HepG2 (cell line): ENCODE measurements around the gene GTF2A1. TPM values are rescaled to one million over a fixed set of nuclear protein-coding genes. Genes with fewer than 3 reads are reported as not detected.

ENCODE experiments used
- ATAC-seq: fragments of 200-7000 bp; cut with Tn5 transposase; 3 replicates; pipeline ENCODE4 v1.9.1; 2020; ENCODE audit warnings: mild to moderate bottlenecking, moderate library complexity
- BruUV-seq: library from RNA; stranded (reverse); fragments of 400-500 nt; replicated peaks from 2 replicates; lab custom pipeline; 2021; lab: Mats Ljungman, UMichigan
- CTCF ChIA-PET: fragments of 300-600 bp; formaldehyde crosslinking; extraction: SDS; loops from one replicate; lab custom pipeline; 2021; ENCODE audit warnings: low total read pairs, inconsistent platforms, low intra/inter-chr PET ratio; lab: Yijun Ruan, JAX
- POLR2A ChIA-PET: fragments of 350-600 bp; sonication (Branson Sonifier 250); formaldehyde crosslinking; loops from one replicate; lab custom pipeline; 2020; ENCODE audit warnings: antibody characterized with exemption, inconsistent platforms; lab: Yijun Ruan, JAX
- DNase-seq: peaks from one replicate; pipeline ENCODE4 v3.0.0-alpha.2; 2015; ENCODE audit warnings: low spot score
- FAIRE-seq: peaks from 3 replicates; lab custom pipeline; 2011; peaks lifted over from hg19 to GRCh38; lab: Jason Lieb, UNC
- H2AFZ ChIP-seq: one replicate; pipeline ENCODE4 v1.6.1; 2011; ENCODE audit warnings: low read length, inconsistent platforms
- H3K27ac ChIP-seq: fragments of 300-600 bp; 3 replicates; pipeline ENCODE4 v1.8.0; 2011; ENCODE audit warnings: mixed run types, mild to moderate bottlenecking, mixed read lengths, low read length, inconsistent platforms; ENCODE audit not compliant: insufficient read depth; ENCODE audit errors: extremely low read length
- H3K27me3 ChIP-seq, 2 experiments: fragments of 200-600 bp in 1 of 2; 2 replicates in 1 of 2; 3 replicates in 1 of 2; pipeline versions ENCODE4 v1.6.0 to v1.8.0; 2011; ENCODE audit warnings: low read length in 2 of 2, mild to moderate bottlenecking in 2 of 2, moderate library complexity in 2 of 2, inconsistent platforms in 1 of 2; ENCODE audit not compliant: insufficient read depth in 2 of 2, control insufficient read depth in 1 of 2
- H3K36me3 ChIP-seq, 2 experiments: fragments of 200-600 bp in 1 of 2; replicated peaks in 1 of 2; 2 replicates in 1 of 2; 3 replicates in 1 of 2; pipeline versions ENCODE4 v1.5.1 to v1.8.0; 2011; ENCODE audit warnings: low read length in 2 of 2, inconsistent platforms in 1 of 2; ENCODE audit not compliant: insufficient read depth in 2 of 2, control insufficient read depth in 1 of 2
- H3K4me1 ChIP-seq: 2 replicates; pipeline ENCODE4 v1.5.1; 2012; ENCODE audit warnings: low read length, inconsistent platforms; ENCODE audit not compliant: insufficient read depth
- H3K4me2 ChIP-seq: 2 replicates; pipeline ENCODE4 v1.6.0; 2011; ENCODE audit warnings: low read depth, low read length, inconsistent platforms
- H3K4me3 ChIP-seq, 3 experiments: fragments of 200-600 bp in 1 of 3; sonication (generic), shearing (Covaris generic) in 1 of 3; replicated peaks in 1 of 3; 2 replicates each; pipeline ENCODE4 v1.5.1; 2011 to 2016; ENCODE audit warnings: low read length in 3 of 3, inconsistent platforms in 2 of 3, low read depth in 2 of 3, mild to moderate bottlenecking in 2 of 3, control low read depth in 1 of 3, mixed read lengths in 1 of 3; ENCODE audit not compliant: insufficient read depth in 1 of 3
- H3K79me2 ChIP-seq: one replicate; pipeline ENCODE4 v1.6.1; 2011; ENCODE audit warnings: low read length, inconsistent platforms; ENCODE audit not compliant: insufficient read depth
- H3K9ac ChIP-seq: 2 replicates; pipeline ENCODE4 v1.6.0; 2011; ENCODE audit warnings: mild to moderate bottlenecking, low read depth, low read length, inconsistent platforms; ENCODE audit not compliant: insufficient read depth
- H3K9me3 ChIP-seq: 2 replicates; pipeline ENCODE4 v1.5.1; 2012; ENCODE audit warnings: mild to moderate bottlenecking, low read length
- H4K20me1 ChIP-seq: 2 replicates; pipeline ENCODE4 v1.6.0; 2011; ENCODE audit warnings: inconsistent platforms, mild to moderate bottlenecking, low read length, moderate library complexity; ENCODE audit not compliant: insufficient read depth
- E2F2 ChIP-seq: sonication (generic); formaldehyde crosslinking; IDR thresholded peaks from 2 replicates; pipeline ENCODE4 v1.4.0; 2020; ENCODE audit warnings: missing genetic modification reagents, borderline replicate concordance
- GMEB2 ChIP-seq: IDR thresholded peaks from 2 replicates; pipeline ENCODE4 v1.6.1; 2016; ENCODE audit warnings: missing biosample characterization, missing genetic modification reagents, low read depth
- KLF12 ChIP-seq: sonication (generic); formaldehyde crosslinking; IDR thresholded peaks from 2 replicates; pipeline ENCODE4 v1.4.0; 2020; ENCODE audit warnings: missing genetic modification reagents, borderline replicate concordance
- NONO ChIP-seq, 2 experiments: fragments of 450-650 bp in 1 of 2; sonication (generic) in 1 of 2; formaldehyde crosslinking in 1 of 2; IDR thresholded peaks in 1 of 2; conservative IDR thresholded peaks in 1 of 2; 2 replicates each; pipeline versions ENCODE4 v1.6.1 to v1.8.0; 2017 to 2022; ENCODE audit warnings: mild to moderate bottlenecking in 1 of 2, missing genetic modification reagents in 1 of 2, moderate library complexity in 1 of 2
- NR3C1 ChIP-seq: sonication (generic); formaldehyde crosslinking; IDR thresholded peaks from 2 replicates; pipeline ENCODE4 v1.4.0; 2020; ENCODE audit warnings: missing genetic modification reagents
- NRL ChIP-seq: sonication (generic); formaldehyde crosslinking; IDR thresholded peaks from 2 replicates; pipeline ENCODE4 v1.5.0; 2020; ENCODE audit warnings: missing genetic modification reagents, mild to moderate bottlenecking, moderate library complexity, borderline replicate concordance
- PLSCR1 ChIP-seq: sonication (generic); formaldehyde crosslinking; IDR thresholded peaks from 2 replicates; pipeline ENCODE4 v1.5.0; 2020; ENCODE audit warnings: missing genetic modification reagents, mild to moderate bottlenecking, borderline replicate concordance
- POLR2A ChIP-seq, 2 experiments: IDR thresholded peaks; 2 replicates each; pipeline ENCODE4 v1.6.1; 2011; ENCODE audit warnings: low read depth in 2 of 2, low read length in 2 of 2, mild to moderate bottlenecking in 1 of 2, moderate library complexity in 1 of 2; ENCODE audit not compliant: insufficient read depth in 1 of 2
- RELA ChIP-seq: sonication (generic); formaldehyde crosslinking; IDR thresholded peaks from 2 replicates; pipeline ENCODE4 v1.4.0; 2020; ENCODE audit warnings: missing genetic modification reagents
- TERF1 ChIP-seq: sonication (generic); formaldehyde crosslinking; IDR thresholded peaks from 2 replicates; pipeline ENCODE4 v1.8.0; 2022; ENCODE audit warnings: mild to moderate bottlenecking, missing genetic modification reagents, moderate library complexity
- TFDP1 ChIP-seq: IDR thresholded peaks from 2 replicates; pipeline ENCODE4 v1.6.1; 2016; ENCODE audit warnings: missing compliant biosample characterization, missing genetic modification reagents, borderline replicate concordance
- XBP1 ChIP-seq: sonication (generic); formaldehyde crosslinking; IDR thresholded peaks from 2 replicates; pipeline ENCODE4 v1.5.0; 2020; ENCODE audit warnings: missing genetic modification reagents
- ZFY ChIP-seq: sonication (generic); formaldehyde crosslinking; IDR thresholded peaks from 2 replicates; pipeline ENCODE4 v1.4.0; 2020; ENCODE audit warnings: missing genetic modification reagents
- ZNF383 ChIP-seq: sonication (generic); formaldehyde crosslinking; IDR thresholded peaks from 2 replicates; pipeline ENCODE4 v1.4.0; 2020; ENCODE audit warnings: missing genetic modification reagents, mild to moderate bottlenecking, borderline replicate concordance
- ZNF484 ChIP-seq: sonication (generic); formaldehyde crosslinking; IDR thresholded peaks from 2 replicates; pipeline ENCODE4 v1.5.1; 2020; ENCODE audit warnings: mild to moderate bottlenecking, low read depth, missing genetic modification reagents, borderline replicate concordance
- ZNF557 ChIP-seq: sonication (generic); formaldehyde crosslinking; IDR thresholded peaks from 2 replicates; pipeline ENCODE4 v1.4.0; 2020; ENCODE audit warnings: missing genetic modification reagents
- WGBS: methylation state at CpG from one replicate; pipeline ENCODE4 v1.1.6; 2017; ENCODE audit warnings: low lambda C conversion rate; 5-methylcytosine and 5-hydroxymethylcytosine counted together
- in situ Hi-C: cut with HindIII; loops from 2 replicates; pipeline ENCODE4 v1.10.0; 2017; ENCODE audit warnings: low pct_unique_long_range_greater_than_20kb; ENCODE audit not compliant: extremely low pct_ligation_motif_present
- intact Hi-C: fragments of 100-400 bp; cut with micrococcal nuclease; formaldehyde crosslinking; loops from one replicate; pipeline ENCODE4 v1.10.0; 2022; ENCODE audit not compliant: unreplicated experiment
- polyA plus RNA-seq, 8 experiments: library from polyadenylated mRNA; depleted of rRNA in 3 of 8; stranded (reverse) in 7 of 8; unstranded in 1 of 8; fragments of >200 nt; fragmentation: Illumina TruSeq in 4 of 8; extraction: Trizol in 4 of 8; gene quantifications; 2 replicates each; pipeline versions ENCODE4 v1.2.1 to v1.2.3, GENCODE V29; 2011 to 2016; ENCODE audit warnings: low read depth in 4 of 8, missing spikeins in 1 of 8, mixed read lengths in 1 of 8; ENCODE audit not compliant: insufficient read depth in 1 of 8
- total RNA-seq, 5 experiments: library from RNA; depleted of rRNA; stranded (reverse); fragments of >200 nt; fragmentation: Illumina TruSeq; extraction: Trizol; gene quantifications; 2 replicates each; pipeline ENCODE4 v1.2.3, GENCODE V29; 2016; ENCODE audit warnings: low read depth in 1 of 5
- TF ChIP-seq, protein P1 (sequence below), 2 experiments: sonication (generic) in 1 of 2; formaldehyde crosslinking in 1 of 2; IDR thresholded peaks; 2 replicates each; pipeline versions ENCODE4 v1.4.0 to v1.6.1; 2018 to 2020; ENCODE audit warnings: missing genetic modification reagents in 2 of 2, borderline replicate concordance in 1 of 2, low read depth in 1 of 2, mild to moderate bottlenecking in 1 of 2, missing biosample characterization in 1 of 2

GTF2A1 gene
- total and polyA plus RNA-seq, 2 of the 13 experiments (the other 11 are each of a cell fraction or from before 2014, with no cell fraction given), result 14.9 to 17.5 TPM

DNA sequence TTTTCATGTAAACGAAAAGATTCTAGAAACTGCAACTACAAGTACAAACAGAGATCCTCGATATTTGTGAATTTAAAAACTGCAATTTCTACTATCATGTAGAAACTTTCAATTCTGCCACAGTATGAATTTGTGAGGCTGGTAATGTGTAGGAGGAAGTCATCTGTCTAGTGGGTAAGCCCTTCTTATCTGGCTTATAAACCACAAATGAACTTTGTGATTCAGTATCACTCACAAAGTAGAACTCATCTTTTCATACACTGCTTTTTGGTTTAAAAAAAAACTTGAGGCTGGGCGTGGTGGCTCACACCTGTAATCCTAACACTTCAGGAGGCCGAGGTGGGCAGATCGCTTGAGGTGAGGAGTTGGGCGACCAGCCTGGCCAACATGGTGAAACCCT is 20.7 kb downstream of the GTF2A1 start:
- Histone ChIP-seq H3K27me3 (no peaks in the 10 kb centered on the region), H3K4me1 (no peaks in the 10 kb centered on the region), H3K36me3 (peaks cover 7 to 59% of the 10 kb centered on the region in 2 experiments), H3K4me2 (no peak overlapping the region), H3K27ac (no peak overlapping the region), H3K4me3 (no peak overlapping the region), H3K9me3 (no peaks in the 10 kb centered on the region)
- POLR2A ChIA-PET, result no interaction called here
- DNase-seq (no peak), ATAC-seq (no peak)
- 94% methylated on average over 6 of the region's 6 CpGs for WGBS
- no peak for TF ChIP-seq XBP1 (CRISPR knock-in tag)
- no peak for TF ChIP-seq POLR2A (IDR thresholded peaks at IDR 0.05; ENCODE audit: insufficient read depth in 1 of 2, low read depth in 2 of 2, low read length in 2 of 2)
- TF ChIP-seq NONO (IDR thresholded peaks at IDR 0.05), result no peak
- no peak for TF ChIP-seq NONO (CRISPR knock-in tag; conservative IDR thresholded peaks at IDR 0.05)
- TF ChIP-seq PLSCR1 (CRISPR knock-in tag), result no peak
- no peak for TF ChIP-seq NRL (CRISPR knock-in tag)
- no peak for TF ChIP-seq ZNF484
- no peak for TF ChIP-seq ZNF383 (CRISPR knock-in tag)
- TF ChIP-seq, protein P1, sequence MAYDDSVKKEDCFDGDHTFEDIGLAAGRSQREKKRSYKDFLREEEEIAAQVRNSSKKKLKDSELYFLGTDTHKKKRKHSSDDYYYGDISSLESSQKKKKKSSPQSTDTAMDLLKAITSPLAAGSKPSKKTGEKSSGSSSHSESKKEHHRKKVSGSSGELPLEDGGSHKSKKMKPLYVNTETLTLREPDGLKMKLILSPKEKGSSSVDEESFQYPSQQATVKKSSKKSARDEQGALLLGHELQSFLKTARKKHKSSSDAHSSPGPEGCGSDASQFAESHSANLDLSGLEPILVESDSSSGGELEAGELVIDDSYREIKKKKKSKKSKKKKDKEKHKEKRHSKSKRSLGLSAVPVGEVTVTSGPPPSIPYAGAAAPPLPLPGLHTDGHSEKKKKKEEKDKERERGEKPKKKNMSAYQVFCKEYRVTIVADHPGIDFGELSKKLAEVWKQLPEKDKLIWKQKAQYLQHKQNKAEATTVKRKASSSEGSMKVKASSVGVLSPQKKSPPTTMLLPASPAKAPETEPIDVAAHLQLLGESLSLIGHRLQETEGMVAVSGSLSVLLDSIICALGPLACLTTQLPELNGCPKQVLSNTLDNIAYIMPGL (CRISPR knock-in tag; IDR thresholded peaks at IDR 0.05; ENCODE audit: borderline replicate concordance in 1 of 2, low read depth in 1 of 2), result no peak
- TF ChIP-seq ZFY (CRISPR knock-in tag), result no peak
- no peak for TF ChIP-seq NR3C1 (CRISPR knock-in tag)
- no peak for TF ChIP-seq KLF12 (CRISPR knock-in tag)
- TF ChIP-seq GMEB2, result no peak
- TF ChIP-seq TERF1 (CRISPR knock-in tag), result no peak
- no peak for TF ChIP-seq ZNF557
- no peak for TF ChIP-seq TFDP1 (CRISPR knock-in tag)
- TF ChIP-seq E2F2 (CRISPR knock-in tag), result no peak
- TF ChIP-seq RELA (CRISPR knock-in tag), result no peak
- TF ChIP-seq, all 625 proteins: peak for 0
- intact Hi-C loops (no loop called here), in situ Hi-C loops (no loop called here)
- BruUV-seq, result no TSS peak
- 0 out of 2 replicates have a peak, but pooled peaks cover 5% of the 10 kb centered on the region for H4K20me1 ChIP-seq
- CTCF ChIA-PET, result no interaction called here
- no peak for FAIRE-seq
- H2AFZ ChIP-seq, result no peak overlapping the region
- peaks cover 5% of the 10 kb centered on the region for H3K79me2 ChIP-seq
- H3K9ac ChIP-seq, result no peak overlapping the region
